Pancreas (tissue), 10 donors: ENCODE measurements around the gene TFEB. TPM values are rescaled to one million over a fixed set of nuclear protein-coding genes. Genes with fewer than 3 reads are reported as not detected.

ENCODE experiments used
- ATAC-seq, 4 donors: fragments of 200-7000 bp; cut with Tn5 transposase; one replicate each; pipeline versions ENCODE4 v1.8.0 to v1.9.1; 2020; ENCODE audit warnings: mild to moderate bottlenecking in 4 of 4, moderate library complexity in 4 of 4
- DNase-seq, 6 donors: peaks; one replicate each; pipeline ENCODE4 v3.0.0-alpha.2; 2020
- FAIRE-seq: peaks from 2 replicates; lab custom pipeline; 2012; peaks lifted over from hg19 to GRCh38; lab: Jason Lieb, UNC
- H3K27ac ChIP-seq, 4 donors: fragments of 200-600 bp; sonication (generic); 1 replicate in 3 of 4; 2 replicates in 1 of 4; pipeline versions ENCODE4 v1.5.0 to v1.8.0; 2020
- H3K27me3 ChIP-seq, 4 donors: fragments of 200-600 bp; one replicate each; pipeline ENCODE4 v1.8.0; 2021
- H3K36me3 ChIP-seq, 3 donors: fragments of 200-600 bp; sonication (generic) in 1 of 3; one replicate each; pipeline versions ENCODE4 v1.5.0 to v1.8.0; 2020 to 2021
- H3K4me1 ChIP-seq, 3 donors: fragments of 200-600 bp; one replicate each; pipeline ENCODE4 v1.8.0; 2021
- H3K4me3 ChIP-seq, 4 donors: fragments of 200-600 bp; sonication (generic) in 2 of 4; one replicate each; pipeline versions ENCODE4 v1.5.0 to v1.8.0; 2020 to 2021
- H3K9me3 ChIP-seq, 4 donors: fragments of 200-600 bp; one replicate each; pipeline ENCODE4 v1.8.0; 2021
- WGBS, 2 donors: extraction: QIAGEN DNeasy Blood & Tissue Kit; methylation state at CpG; one replicate each; pipeline ENCODE4 v1.1.7; 2013; 5-methylcytosine and 5-hydroxymethylcytosine counted together
- intact Hi-C, 3 donors: fragments of 100-400 bp; cut with DNase I; formaldehyde crosslinking; loops; one replicate each; pipeline versions ENCODE4 v1.11.1 to v1.14.2; 2022
- polyA plus RNA-seq, 2 donors: library from polyadenylated mRNA; stranded (reverse); fragments of 200-250 nt; gene quantifications; one replicate each; pipeline ENCODE4 v1.2.3, GENCODE V29; 2013
- total RNA-seq, 6 donors: library from RNA; stranded (reverse); fragmentation: NEBNext Ultra II Directional in 4 of 6; extraction: Animal tissue kit (Norgen Biotek cat#: 25700) in 4 of 6; gene quantifications; one replicate each; pipeline versions ENCODE4 v1.2.1 to v1.2.4, GENCODE V29; 2021 to 2023
- TF ChIP-seq, protein P1 (sequence below), 4 donors: fragments of 200-600 bp; sonication (generic) in 3 of 4; IDR thresholded peaks; one replicate each; pipeline versions ENCODE4 v1.5.0 to v1.8.0; 2021; ENCODE audit warnings: antibody characterized with exemption in 4 of 4
- donor health status: healthy with polysubstance abuse.
- donor health status: DM: no; HTN: no; CAD: no; lungs with moderate emphysema.
- donor health status: DM: no; HTN: no; CAD: no.
- donor health status: control.
- donor health status: control.
- donor health status: Bipolar disorder and iron deficiency.
- donor health status: DM: yes; HTN: yes; CAD: no.
- donor health status: DM: no; HTN: no; CAD: no.
- donor health status: DM: no; HTN: no; CAD: no.
- donor health status: DM: yes; HTN: yes; CAD: no.

TFEB gene
- total and polyA plus RNA-seq, 8 donors: 6.5 to 49.4 (median 11.6) TPM

GRCh38 chr6:41777551-41778285 is 42.3 kb upstream of the TFEB start:
- no peaks in the 10 kb centered on the region for H3K27me3 ChIP-seq
- TF ChIP-seq, protein P1, sequence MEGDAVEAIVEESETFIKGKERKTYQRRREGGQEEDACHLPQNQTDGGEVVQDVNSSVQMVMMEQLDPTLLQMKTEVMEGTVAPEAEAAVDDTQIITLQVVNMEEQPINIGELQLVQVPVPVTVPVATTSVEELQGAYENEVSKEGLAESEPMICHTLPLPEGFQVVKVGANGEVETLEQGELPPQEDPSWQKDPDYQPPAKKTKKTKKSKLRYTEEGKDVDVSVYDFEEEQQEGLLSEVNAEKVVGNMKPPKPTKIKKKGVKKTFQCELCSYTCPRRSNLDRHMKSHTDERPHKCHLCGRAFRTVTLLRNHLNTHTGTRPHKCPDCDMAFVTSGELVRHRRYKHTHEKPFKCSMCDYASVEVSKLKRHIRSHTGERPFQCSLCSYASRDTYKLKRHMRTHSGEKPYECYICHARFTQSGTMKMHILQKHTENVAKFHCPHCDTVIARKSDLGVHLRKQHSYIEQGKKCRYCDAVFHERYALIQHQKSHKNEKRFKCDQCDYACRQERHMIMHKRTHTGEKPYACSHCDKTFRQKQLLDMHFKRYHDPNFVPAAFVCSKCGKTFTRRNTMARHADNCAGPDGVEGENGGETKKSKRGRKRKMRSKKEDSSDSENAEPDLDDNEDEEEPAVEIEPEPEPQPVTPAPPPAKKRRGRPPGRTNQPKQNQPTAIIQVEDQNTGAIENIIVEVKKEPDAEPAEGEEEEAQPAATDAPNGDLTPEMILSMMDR (IDR thresholded peaks at IDR 0.05): no peak
- FAIRE-seq: no peak
- H3K36me3 ChIP-seq: no peaks in the 10 kb centered on the region
- 80 to 87% methylated on average over 5 of the region's 5 CpGs for WGBS, 2 donors
- no peak overlapping the region for H3K4me3 ChIP-seq
- intact Hi-C loops: loop anchor here in 1 of 3 donors (10.0 kb wide), 1 partner anchor 173 kb away; no protein-coding TSS in a partner anchor
- H3K27ac ChIP-seq: no peak overlapping the region
- no peaks in the 10 kb centered on the region for H3K9me3 ChIP-seq
- DNase-seq: peak in 1 of 6 donors; percentile 30
- ATAC-seq: no peak
- H3K4me1 ChIP-seq: peaks cover 5 to 14% (median 6%) of the 10 kb centered on the region in 3 donors

- peaks cover 0 to 10% (median 0%) of the 10 kb centered on the region in 3 donors for H3K36me3 ChIP-seq
- DNase-seq (peak in 1 of 6 donors; percentile 31), ATAC-seq (no peak), FAIRE-seq (no peak)
- H3K27ac ChIP-seq: no peak overlapping the region
- peaks cover 0 to 7% (median 0%) of the 10 kb centered on the region in 3 donors for H3K4me1 ChIP-seq
- TF ChIP-seq, protein P1 (IDR thresholded peaks at IDR 0.05): no peak
- WGBS, 2 donors: 79 to 84% methylated on average over 13 of the region's 13 CpGs
- H3K9me3 ChIP-seq: no peaks in the 10 kb centered on the region
- no peaks in the 10 kb centered on the region for H3K27me3 ChIP-seq
- intact Hi-C loops: loop anchor here in 1 of 3 donors (10.0 kb wide), 1 partner anchor 171 kb away; no protein-coding TSS in a partner anchor
- no peak overlapping the region for H3K4me3 ChIP-seq
These were observed 40.0 kb upstream of the TFEB start for GRCh38 chr6:41775293-41775882.

DNA sequence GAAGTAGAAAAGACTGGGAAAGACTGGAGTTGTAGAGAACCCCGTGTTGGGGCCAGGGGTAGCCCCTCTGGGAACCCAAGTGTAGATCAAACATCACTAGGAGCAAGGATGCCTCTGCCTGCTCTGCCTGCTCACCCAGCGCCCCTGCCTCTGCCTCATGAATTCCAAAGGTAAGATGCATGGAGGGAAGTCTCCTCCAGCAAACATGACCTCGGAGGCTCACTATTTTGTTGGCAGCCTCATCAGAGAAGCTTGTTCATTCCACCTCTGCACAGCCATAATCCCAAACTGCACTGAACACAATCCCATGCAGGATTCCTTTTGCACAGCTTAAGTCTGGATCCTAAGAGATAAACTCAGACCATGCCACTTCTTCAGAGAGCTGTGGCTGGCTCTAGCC is 39.4 kb upstream of the TFEB start:
- intact Hi-C loops: loop anchor here in 1 of 3 donors (10.0 kb wide), 1 partner anchor 170 kb away; no protein-coding TSS in a partner anchor
- no peaks in the 10 kb centered on the region for H3K27me3 ChIP-seq
- no peak for DNase-seq
- TF ChIP-seq, protein P1 (IDR thresholded peaks at IDR 0.05): no peak
- FAIRE-seq: no peak
- H3K36me3 ChIP-seq: peaks cover 0 to 10% (median 0%) of the 10 kb centered on the region in 3 donors
- no peak for ATAC-seq
- no peak overlapping the region for H3K27ac ChIP-seq
- no peaks in the 10 kb centered on the region for H3K9me3 ChIP-seq
- H3K4me3 ChIP-seq: no peak overlapping the region
- peaks cover 0 to 7% (median 0%) of the 10 kb centered on the region in 3 donors for H3K4me1 ChIP-seq
- 84% methylated on average over 3 of the region's 3 CpGs for WGBS, 2 donors

DNA sequence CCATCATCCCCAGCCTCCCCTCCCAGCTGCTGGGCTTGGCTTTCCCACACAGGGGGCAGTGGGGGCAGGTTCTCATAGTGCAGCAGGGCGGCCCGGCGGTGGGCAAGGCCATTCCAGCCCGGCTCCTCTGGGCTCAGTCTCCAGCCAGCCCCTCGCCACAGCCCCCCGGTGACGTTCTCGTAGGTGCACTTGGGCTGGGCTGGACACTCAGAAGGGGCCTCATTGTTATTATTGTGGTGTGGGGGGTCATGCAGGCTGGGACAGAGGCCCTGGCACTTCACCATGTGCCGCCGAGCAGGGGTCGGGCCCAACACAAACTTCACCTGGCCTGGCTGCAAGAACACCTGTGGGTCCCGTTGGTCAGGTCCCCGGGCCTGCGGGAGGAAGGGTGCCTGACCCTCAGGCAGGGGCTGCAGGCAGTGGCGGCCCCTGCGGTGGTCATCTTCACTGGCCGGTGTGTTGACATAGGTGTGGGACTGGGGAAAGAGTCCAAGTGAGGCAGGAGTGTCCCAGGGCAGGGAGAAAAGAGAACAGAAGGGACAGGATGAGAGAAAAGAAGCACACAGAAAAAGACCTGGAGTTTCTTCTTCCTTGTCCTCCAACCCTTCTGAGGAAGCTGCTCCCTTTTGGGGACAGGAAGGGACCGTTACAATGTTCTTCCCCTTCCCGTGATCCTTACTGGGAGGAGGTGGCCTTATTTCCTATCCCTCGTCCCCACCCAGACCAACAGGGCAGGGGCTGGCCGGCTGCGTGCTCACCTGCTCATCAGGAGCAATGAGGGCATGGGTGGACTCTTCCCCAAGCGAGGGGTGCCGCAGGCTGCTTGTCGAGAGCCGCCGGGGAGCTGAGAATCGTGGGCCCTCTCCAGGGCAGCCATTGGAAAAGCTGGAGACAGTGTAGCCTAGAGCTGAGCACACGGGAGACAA is 35.9 kb upstream of the TFEB start:
- H3K27ac ChIP-seq: no peak overlapping the region
- no peaks in the 10 kb centered on the region for H3K9me3 ChIP-seq
- ATAC-seq: no peak
- H3K4me1 ChIP-seq: no peaks in the 10 kb centered on the region
- H3K4me3 ChIP-seq: no peak overlapping the region
- intact Hi-C loops: loop anchor here in 1 of 3 donors (10.0 kb wide), 1 partner anchor 167 kb away; no protein-coding TSS in a partner anchor
- 90 to 91% methylated on average over 29 of the region's 29 CpGs for WGBS, 2 donors
- FAIRE-seq: no peak
- peaks cover 0 to 10% (median 0%) of the 10 kb centered on the region in 3 donors for H3K36me3 ChIP-seq
- H3K27me3 ChIP-seq: no peaks in the 10 kb centered on the region
- TF ChIP-seq, protein P1 (IDR thresholded peaks at IDR 0.05): no peak
- peak in 1 of 6 donors; percentile 45 for DNase-seq
